ENCODE results near the gene LMAN1L.

- TF ChIP-seq CTCF (IDR thresholded peaks at IDR 0.05; ENCODE audit: borderline replicate concordance, extremely low read depth, low read length, poor library complexity, severe bottlenecking), result peak; percentile 94
- no peak for TF ChIP-seq EZH2 (IDR thresholded peaks at IDR 0.05; ENCODE audit: borderline replicate concordance, low read depth, low read length, severe bottlenecking)
Measured at GRCh38 chr15:74787251-74788041, 25.2 kb upstream of the LMAN1L start.
